Measurements from ENCODE around the gene ADGRF4.
"Not testable (repeated sequence)": the region's sequence is repeated elsewhere in the genome, so short reads cannot be mapped to it uniquely, and the experiment has no call there.

ADGRF4 gene

DNA sequence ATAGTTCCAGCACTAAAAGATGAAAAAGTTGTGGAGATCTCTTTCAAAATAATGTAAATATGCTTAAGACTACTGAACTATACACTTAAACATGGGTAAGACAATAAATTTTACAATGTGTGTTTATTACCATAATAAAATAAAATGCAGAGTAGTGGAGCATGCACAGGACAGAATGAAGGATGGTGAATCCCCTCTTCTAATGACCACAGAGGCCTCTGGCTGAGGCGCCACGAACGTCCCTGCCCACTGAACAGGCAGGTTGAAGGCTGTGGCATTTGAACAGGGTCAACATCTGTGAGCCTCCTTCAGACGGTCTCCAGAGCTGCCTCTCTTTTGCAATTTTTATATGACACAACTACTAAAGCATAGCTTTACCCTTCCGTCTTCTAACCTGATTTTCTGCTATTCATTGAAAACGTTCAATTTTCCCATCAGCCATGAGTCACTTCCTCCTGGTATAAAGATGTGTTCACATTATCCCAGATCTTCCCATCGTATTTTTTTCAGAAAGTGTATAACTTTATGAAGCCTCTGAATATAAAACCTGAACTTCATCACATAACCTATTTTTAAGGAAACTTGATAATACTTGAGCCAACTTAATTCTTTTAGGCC, 37.8 kb downstream of the ADGRF4 start:
- DNase-seq: no peak

DNA sequence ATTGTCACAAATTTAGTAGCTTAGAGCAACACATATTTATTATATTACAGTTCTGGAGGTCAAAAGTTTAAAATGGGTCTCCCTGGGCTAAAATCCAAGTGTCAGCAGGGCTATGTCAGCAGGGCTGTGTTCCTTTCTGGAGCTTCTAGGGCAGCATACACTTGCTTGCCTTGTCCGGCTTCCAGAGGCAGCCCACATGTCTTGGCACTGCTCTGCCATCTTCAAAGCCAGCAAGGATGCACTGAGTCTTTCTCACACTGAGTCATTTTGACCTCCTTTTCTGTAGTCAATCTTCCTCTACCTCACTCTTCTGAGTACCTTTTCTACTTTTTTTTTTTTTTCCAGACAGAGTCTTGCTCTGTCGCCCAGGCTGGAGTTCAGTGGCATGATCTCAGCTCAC, 39.0 kb downstream of the ADGRF4 start:
- no peak for DNase-seq

DNA sequence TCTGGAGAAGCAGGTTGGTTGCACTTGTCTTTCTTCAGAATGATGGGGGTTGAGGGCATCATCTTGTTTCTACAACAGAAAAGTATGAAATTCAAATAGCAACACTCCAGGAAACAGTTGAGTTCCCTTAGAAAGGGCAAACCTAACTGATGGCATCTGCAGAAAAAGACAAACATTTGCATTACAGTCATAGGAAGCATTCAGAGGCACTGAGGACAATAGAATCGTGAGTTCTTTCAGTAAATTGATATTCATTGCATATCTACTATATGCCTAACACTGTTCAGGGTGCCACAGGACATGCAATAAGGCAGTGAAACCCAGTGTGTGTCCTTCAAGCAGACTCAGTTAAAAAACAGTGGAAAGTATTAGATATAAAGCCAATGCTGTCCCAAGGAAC, 42.3 kb downstream of the ADGRF4 start:
- no peak for DNase-seq

DNA sequence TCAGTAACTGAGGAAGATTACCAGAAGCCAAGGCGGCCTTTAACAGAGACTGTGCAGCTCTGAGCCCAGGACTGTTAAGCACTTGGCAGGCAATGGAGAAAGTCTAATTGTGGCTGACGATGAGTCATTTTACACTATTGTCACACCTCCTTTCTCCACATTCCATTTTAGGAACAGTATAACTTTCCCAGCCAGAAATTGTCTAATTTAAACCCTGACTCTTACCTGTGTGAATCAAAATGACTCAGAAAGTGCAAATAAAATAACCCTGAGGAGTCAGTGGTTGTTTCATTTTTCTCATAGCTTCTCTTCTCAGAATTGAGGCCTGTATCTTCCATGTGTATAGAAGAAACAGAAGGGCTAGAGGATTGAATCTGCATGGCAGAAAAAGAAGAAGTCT, 43.4 kb downstream of the ADGRF4 start:
- DNase-seq: no peak

DNA sequence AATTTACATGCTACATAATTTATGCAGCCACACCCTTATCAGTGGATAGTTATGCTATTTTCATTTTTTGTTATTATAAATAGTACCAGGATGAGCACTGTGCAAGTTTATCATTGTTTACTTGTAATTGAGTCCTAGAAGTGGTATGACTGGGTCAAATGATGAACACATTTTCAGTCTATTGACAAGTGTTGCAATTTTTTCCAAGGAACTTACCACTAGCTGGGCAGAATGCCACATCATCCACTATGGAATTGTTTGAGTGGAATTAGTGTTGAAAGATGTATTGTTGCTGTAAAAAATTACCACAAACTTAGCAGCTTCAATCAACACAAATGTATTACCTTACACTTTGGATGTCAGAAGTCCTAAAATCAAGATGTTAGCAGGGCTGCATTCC, 45.4 kb downstream of the ADGRF4 start:
- no peak for DNase-seq

DNA sequence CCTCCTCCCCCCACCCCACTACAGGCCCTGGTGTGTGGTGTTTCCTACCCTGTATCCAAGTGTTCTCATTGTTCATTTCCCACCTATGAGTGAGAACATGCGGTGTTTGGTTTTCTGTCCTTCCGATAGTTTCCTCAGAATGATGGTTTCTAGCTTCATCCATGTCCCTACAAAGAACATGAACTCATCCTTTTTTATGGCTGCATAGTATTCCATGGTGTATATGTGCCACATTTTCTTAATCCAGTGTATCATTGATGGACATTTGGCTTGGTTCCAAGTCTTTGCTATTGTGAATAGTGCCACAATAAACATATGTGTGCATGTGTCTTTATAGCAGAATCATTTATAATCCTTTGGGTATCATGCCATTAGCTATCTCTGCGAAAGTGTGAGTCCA, 46.9 kb downstream of the ADGRF4 start:
- not testable (repeated sequence) for DNase-seq

DNA sequence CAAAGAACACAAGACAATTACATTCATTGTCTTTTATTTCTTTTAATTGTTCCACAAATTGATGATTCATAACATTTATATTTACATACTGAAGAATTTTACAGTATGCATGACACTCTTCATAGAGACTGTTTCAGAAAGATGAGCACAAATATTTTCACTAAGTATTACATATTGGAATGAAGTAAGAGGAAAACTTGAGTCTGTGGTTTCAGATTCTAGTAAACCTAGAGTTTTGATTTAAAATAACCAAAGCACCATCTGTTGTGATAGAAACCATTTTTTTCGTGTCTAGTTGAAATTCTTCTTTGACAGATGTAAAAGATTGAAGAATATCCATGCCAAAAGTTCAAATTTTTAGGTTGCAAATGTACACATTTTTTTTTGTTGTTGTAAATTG, 51.4 kb downstream of the ADGRF4 start:
- no peak for DNase-seq

DNA sequence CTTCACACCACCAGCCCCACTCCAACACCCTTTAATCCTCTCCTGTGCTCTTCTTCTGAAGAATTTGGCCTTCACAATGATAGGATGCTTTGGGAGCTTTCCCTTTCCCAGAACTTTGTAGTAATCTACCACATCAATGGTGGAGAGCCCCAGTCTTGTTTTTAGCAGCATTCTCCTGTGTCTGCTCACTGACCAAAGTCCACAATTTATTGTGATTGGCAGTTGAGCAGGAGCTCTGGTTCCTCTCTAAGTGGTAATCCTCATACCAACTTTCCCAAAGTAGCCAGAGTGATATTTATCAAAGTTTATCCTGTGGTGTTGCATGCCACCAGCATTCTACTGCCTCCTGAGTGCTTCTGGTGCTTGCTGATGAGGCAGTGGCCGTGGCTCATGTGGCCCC, 54.4 kb downstream of the ADGRF4 start:
- no peak for DNase-seq

DNA sequence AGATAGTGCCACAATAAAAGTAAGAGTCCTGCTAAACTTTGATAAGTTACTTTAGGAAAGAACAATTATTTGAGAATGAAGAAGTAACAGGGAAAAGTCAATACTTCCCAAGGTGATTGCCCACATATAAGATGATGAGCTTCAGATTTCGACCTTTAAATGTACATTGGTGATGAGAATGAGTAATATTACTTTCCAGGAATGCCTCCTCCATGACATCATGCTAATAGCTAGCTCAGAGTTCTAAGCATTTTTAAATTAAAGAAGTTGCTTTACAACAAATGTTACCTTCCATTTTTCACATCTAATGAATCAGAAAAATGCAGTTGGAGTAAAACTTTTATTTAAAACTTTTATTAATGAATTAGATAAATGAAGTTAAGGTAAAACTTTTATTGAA, 61.0 kb downstream of the ADGRF4 start:
- no peak for DNase-seq

DNA sequence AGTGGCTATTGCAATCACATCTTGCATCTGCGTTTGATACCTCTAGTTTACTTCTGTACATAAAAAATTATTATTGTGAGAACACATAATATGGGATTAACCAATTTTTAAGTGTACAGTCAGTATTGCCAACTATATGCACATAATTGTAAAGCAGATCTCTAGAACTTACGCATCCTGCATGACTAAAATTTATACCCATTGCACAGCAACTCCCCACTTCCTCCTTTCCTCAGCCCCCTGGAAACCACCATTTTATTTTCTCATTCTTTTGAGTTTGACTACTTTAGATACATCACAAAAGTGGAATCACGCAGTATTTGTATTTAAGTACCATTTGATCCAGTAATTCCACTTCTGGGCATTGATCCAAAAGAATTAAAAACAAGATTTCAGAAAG, 64.1 kb downstream of the ADGRF4 start:
- no peak for DNase-seq

DNA sequence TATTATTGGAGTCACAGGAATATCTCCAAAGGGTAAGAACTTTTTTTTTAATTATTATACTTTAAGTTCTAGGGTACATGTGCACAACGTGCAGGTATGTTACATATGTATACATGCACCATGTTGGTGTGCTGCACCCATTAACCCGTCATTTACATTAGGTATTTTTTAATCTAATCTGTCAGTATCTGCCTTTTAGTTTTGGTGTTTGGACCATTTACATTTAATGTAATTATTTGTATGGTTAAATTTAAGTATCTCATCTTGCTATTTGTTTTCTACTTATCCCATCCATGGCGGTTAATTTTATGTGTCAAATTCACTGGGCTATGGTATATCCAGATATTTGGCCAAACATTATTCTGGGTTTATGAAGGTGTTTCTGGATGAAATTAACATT, 68.1 kb downstream of the ADGRF4 start:
- no peak for DNase-seq

DNA sequence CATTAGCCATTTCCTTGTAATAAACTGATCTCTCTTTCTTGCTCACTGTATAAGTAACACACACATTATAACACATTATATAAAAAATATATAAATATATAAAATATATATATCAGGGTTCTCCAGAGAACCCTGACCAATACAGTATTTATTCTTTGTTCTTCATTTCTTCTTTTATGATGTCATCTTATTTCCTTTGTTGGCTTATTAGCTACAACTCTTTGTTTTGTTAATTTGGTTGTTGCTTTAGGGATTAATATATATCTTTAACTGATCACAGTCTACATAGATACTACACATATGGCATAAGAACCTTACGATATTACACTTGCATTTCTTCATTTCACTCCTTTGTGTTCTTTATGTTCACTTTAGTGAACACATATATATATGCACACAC, 68.7 kb downstream of the ADGRF4 start:
- DNase-seq: no peak

DNA sequence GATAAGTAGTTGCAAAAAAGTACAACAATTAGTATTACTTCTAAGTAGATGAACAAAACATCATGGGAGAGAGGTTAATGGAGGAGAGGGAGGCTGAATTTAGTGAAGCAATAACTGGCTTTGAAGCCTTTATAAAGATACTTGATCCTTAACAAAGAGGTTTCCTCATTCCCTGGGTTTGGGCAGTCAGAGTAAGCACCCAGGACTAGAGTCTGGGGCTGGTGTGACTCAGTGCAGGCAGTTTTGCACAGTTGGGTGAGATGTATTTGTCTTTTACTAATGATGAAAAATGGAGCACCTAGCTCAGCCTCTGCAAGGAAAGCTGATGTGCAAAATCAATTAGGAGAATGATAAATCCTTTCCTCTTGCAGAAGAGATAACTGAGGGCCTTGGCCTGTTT, 71.6 kb downstream of the ADGRF4 start:
- no peak for DNase-seq

Measured in activated CD4-positive, alpha-beta T cell treated with anti-CD3 and anti-CD28 coated beads for 1 hour (primary cell).